ENCODE data around the gene STXBP6. TPM values are rescaled to one million over a fixed set of nuclear protein-coding genes. Genes with fewer than 3 reads are reported as not detected.

The STXBP6 gene
- total and polyA plus RNA-seq, 12 donors: 12.2 to 49.0 (median 24.4) TPM

DNA sequence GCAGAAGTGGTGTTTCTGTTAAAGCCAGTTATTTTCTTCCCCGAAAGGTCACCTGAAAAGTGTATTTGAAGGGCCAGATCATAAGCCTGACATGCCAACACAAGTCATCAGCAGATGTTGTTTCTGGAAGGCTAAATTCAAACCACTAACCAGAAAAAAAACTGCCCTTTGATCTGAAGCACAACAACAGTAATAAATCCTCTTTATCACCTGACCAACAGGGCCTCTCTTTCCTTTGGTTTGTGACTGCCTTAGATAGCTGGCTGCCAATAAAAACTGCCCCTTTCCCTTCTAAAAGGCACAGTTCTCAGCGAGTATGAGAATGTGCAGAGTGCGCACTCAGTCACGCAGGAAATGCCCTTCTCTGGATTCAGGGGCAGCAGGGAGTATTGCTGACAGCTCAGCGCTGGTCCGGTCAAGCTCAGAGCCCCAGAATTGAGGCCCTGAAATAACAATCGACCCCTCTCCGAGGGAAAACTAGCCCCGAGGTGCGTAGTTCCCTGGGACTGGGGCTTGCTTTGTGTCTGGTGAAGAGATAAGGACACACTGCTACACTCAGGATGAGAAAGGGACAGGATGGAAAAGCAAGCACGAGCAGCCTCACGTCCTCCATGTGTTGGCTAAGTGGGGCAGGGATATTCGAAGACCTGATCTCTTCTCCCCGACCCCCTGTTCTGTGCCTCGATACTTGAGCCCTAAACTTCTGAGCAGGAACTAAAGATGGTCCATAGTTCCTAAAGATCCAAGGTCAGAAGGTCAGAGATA is 231.7 kb downstream of the STXBP6 start:
- H3K9me3 ChIP-seq: no peaks in the 10 kb centered on the region
- H3K4me3 ChIP-seq: no peak overlapping the region
- peaks cover 21 to 55% (median 39%) of the 10 kb centered on the region in 9 donors for H3K4me1 ChIP-seq
- H3K27ac ChIP-seq: peak overlapping the region in 9 of 10 donors; percentile 35 to 82 (median 76)
- H3K36me3 ChIP-seq: no peaks in the 10 kb centered on the region
- no peaks in the 10 kb centered on the region for H3K27me3 ChIP-seq
- ATAC-seq (peak in 6 of 8 donors; percentile 17 to 43 (median 28)), DNase-seq (no peak)
- intact Hi-C loops (cut with DNase I): loop anchor here in 3 of 10 donors (5.0 to 10.0 kb wide), 3 partner anchors 137 to 294 kb away; no protein-coding TSS in a partner anchor
- TF ChIP-seq, protein P1, sequence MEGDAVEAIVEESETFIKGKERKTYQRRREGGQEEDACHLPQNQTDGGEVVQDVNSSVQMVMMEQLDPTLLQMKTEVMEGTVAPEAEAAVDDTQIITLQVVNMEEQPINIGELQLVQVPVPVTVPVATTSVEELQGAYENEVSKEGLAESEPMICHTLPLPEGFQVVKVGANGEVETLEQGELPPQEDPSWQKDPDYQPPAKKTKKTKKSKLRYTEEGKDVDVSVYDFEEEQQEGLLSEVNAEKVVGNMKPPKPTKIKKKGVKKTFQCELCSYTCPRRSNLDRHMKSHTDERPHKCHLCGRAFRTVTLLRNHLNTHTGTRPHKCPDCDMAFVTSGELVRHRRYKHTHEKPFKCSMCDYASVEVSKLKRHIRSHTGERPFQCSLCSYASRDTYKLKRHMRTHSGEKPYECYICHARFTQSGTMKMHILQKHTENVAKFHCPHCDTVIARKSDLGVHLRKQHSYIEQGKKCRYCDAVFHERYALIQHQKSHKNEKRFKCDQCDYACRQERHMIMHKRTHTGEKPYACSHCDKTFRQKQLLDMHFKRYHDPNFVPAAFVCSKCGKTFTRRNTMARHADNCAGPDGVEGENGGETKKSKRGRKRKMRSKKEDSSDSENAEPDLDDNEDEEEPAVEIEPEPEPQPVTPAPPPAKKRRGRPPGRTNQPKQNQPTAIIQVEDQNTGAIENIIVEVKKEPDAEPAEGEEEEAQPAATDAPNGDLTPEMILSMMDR (IDR thresholded peaks at IDR 0.05): no peak
- WGBS, 2 donors: 35 to 42% methylated on average over 15 of the region's 15 CpGs

- TF ChIP-seq, protein P1 (IDR thresholded peaks at IDR 0.05): peak in 7 of 9 donors; percentile 22 to 70 (median 47)
- no peaks in the 10 kb centered on the region for H3K27me3 ChIP-seq
- H3K4me1 ChIP-seq: peaks cover 21 to 57% (median 42%) of the 10 kb centered on the region in 9 donors
- H3K36me3 ChIP-seq: no peaks in the 10 kb centered on the region
- ATAC-seq (peak; percentile 48 to 81 (median 70)), DNase-seq (peak in 1 of 2 donors; percentile 61)
- no peaks in the 10 kb centered on the region for H3K9me3 ChIP-seq
- peak overlapping the region in 9 of 10 donors; percentile 48 to 82 (median 76) for H3K27ac ChIP-seq
- 32 to 34% methylated on average over 11 of the region's 11 CpGs for WGBS, 2 donors
- intact Hi-C loops (cut with DNase I): loop anchor here in 3 of 10 donors (5.0 to 10.0 kb wide), 3 partner anchors 137 to 295 kb away; no protein-coding TSS in a partner anchor
- no peak overlapping the region for H3K4me3 ChIP-seq
Measured at GRCh38 chr14:24817212-24818057, 232.5 kb downstream of the STXBP6 start.

DNA sequence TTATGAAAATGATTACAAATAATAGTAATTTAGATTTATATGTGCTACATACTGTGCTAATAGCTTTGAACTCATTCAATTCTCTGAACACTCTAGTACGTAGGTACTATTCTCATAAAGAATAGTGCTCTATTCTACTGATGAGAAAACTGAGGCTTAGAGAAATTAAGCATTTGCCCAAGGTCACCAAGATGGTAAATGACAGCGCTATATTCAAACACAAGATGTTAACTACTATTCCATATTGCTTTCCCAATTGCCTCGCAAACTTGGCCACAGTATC is 233.1 kb downstream of the STXBP6 start:
- Histone ChIP-seq H3K9me3 (no peaks in the 10 kb centered on the region), H3K27ac (peak overlapping the region; percentile 47 to 82 (median 76)), H3K27me3 (no peaks in the 10 kb centered on the region), H3K36me3 (no peaks in the 10 kb centered on the region), H3K4me3 (no peak overlapping the region), H3K4me1 (peaks cover 21 to 62% (median 47%) of the 10 kb centered on the region in 9 donors)
- ATAC-seq (no peak), DNase-seq (no peak)
- intact Hi-C loops (cut with DNase I): loop anchor here in 3 of 10 donors (5.0 to 10.0 kb wide), 3 partner anchors 138 to 295 kb away; no protein-coding TSS in a partner anchor
- 43 to 49% methylated on average over 3 of the region's 3 CpGs for WGBS, 2 donors
- TF ChIP-seq, protein P1 (IDR thresholded peaks at IDR 0.05): no peak
